ENCODE measurements around the gene MCTP1. TPM values are rescaled to one million over a fixed set of nuclear protein-coding genes. Genes with fewer than 3 reads are reported as not detected.
"Not testable (repeated sequence)": the region's sequence is repeated elsewhere in the genome, so short reads cannot be mapped to it uniquely, and the experiment has no call there.

Gene MCTP1
- total RNA-seq, 1 donor from 2014 or later: 1.3 TPM

DNA sequence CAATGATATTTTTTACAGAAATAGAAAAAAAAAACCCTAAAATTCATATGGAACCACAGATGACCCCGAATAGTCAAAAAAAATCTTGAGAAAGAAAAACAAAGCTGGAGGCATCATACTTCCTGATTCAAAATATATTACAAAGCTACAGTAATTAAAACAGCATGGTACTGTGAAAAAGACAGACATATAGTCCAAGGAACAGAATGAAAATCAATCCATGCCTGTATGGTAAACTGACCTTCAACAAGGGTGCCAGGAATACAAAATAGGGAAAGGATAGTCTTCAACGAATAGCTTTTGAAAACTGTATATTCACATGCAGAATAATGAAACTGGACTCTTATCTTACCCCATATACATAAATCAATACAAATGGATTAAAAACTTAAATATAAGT, 307.5 kb downstream of the MCTP1 start:
- DNase-seq (ENCODE audit: low spot score): no peak
- no peak for ATAC-seq

DNA sequence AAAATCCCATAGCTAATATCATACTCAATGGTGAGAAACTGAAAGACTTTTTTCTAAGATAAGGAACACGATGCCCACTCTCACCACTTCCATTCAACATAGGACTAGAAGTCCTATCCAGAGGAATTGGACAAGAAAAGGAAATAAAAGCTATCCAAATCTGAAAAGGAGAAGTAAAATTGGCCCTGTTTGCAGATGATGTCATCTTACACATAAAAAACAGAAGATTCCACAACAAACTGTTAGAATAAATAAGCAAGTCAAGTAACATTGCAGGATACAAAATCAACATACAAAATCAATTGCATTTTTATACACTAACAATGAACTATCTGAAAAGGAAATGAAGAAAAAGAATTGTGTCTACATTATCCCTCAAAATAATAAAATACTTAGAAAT, 308.0 kb downstream of the MCTP1 start:
- no peak for DNase-seq (ENCODE audit: low spot score)
- ATAC-seq: no peak

DNA sequence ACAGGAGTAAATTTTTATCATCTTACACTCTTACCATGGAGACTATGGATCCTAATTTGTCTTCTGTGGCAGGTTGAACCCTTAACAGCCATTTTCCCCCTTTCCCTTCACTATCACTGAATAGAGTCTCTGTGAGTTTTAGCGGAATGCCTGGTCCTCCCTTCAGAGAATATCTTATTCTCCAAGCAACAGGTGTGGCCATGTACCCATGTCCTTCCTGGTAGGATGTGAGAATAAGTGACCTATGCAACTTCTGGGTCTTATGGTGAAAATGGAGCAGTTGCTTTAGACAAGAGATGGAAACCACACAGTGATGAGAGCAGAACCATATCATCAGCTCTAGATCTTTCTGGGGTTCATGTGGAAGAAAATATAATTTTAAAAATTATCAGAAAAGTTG, 312.6 kb downstream of the MCTP1 start:
- ATAC-seq: no peak
- DNase-seq (ENCODE audit: low spot score): no peak

DNA sequence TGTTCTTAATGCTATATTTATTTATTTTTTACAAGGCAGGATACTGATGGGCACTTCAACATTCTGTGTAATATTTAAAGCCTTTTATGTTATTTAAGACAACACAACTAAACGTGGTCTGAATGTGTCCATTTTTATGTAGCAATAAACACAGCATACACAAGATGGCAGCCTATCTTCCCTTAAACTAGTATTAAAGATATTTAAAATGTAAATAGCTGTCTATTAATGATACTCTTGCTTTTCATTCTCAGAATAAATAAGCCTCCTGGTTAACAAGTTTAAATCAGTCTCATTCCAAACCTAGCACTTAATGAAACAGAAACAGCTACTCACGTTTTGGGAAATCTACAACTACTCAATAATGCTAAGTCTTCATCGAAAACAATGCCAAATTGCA, 315.7 kb downstream of the MCTP1 start:
- DNase-seq (ENCODE audit: low spot score): no peak

DNA sequence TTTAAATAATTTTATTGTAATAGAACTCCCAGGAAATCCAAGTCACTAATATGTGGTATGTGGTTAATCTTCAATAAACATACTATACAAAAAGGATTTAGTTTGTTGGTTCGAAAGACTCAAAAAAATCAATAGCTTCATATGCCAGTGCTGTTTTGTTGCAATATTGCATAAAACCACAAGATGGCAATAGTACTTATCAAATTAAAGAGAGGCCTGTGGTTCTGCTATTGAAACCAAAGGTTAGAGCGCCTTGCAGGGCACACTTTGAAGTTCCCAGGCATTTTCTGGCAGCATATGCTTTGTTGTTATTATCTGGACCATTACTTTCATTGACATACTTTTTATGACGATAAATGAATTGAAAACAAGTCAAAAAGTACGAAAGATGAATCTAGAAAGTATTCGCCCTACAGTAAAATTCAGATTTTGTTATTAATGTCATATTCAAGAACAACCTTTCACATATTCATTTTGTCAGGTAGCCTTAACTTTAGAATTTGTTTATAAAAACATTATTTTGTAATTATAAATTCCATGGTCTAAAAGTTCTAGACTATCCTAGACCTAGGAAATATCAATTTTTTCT, 316.3 kb downstream of the MCTP1 start:
- ATAC-seq (peak; percentile 99), DNase-seq (ENCODE audit: low spot score) (no peak)

More for the DNA sequence above, 315.7 kb downstream of the MCTP1 start:
- no peak for ATAC-seq

DNA sequence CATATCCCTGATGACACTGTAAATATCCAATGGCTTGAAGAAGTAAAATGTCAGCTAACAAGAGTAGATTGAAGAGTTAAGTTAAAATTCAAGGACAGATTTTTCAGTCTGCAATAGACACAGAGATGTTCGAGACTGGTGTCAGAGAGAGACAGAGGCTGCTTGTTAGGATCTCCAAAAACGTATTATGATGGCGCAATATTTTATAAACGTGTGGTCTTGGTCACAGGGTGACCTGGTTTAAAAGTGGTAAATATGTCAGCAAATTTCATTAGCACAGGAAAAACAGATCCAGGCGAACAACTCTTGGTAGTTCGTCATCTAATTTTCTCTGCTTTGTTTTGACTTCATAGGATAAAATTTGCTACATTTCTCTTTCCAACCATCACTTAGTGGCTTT, 317.4 kb downstream of the MCTP1 start:
- ATAC-seq (no peak), DNase-seq (ENCODE audit: low spot score) (no peak)

DNA sequence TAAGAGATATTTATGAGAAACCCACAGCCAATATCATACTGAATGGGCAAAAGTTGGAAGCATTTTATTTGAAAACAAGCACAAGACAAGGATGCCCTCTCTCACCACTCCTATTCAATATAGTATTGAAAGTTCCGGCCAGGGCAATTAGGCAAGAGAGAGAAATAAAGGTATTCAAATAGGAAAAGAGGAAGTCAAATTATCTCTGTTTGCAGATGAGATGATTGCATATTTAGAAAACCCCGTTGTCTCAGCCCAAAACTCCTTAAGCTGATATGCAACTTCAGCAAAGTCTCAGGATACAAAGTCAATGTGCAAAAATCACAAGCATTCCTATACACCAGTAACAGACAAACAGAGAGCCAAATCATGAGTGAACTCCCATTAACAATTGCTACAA, 325.6 kb downstream of the MCTP1 start:
- not testable (repeated sequence) for ATAC-seq; DNase-seq (ENCODE audit: low spot score)

DNA sequence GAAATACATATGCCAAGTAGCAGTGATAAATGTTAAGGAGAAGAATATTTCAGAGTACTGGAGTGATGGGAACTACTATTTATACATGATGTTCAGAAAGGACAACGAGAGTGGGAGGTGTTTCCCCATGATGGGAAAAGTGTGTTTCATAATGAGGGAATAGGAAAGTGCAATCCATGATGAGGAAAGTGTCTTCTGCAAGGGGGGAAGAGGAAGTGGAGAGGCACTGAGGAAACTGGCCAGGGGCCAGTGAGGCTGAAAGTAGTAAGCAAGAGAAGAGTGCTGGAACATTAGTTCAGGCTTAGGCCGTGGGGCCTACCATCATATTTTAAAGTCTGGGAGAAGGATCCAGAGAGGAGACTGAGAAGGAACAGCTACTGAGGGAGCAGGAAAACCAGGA, 339.2 kb downstream of the MCTP1 start:
- DNase-seq (ENCODE audit: low spot score) (no peak), ATAC-seq (no peak)

DNA sequence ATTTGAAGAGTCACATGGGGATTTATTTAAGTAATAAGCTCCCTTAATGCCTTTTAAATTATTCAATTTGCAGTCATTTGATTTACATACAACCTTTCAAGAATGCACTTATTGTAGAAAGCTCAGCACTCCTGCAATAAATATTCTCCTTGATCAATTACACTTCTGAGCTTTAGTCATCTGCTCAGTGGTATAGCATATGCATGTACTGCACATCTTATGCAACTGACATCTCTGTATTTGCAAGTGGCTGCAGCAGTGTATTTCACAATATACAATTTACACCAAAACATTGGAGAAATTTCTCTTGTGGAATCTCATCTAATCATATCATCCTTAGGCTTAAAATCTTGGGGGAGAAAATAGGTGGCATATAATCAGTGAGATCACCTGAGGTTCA, 340.7 kb downstream of the MCTP1 start:
- ATAC-seq (no peak), DNase-seq (ENCODE audit: low spot score) (no peak)

DNA sequence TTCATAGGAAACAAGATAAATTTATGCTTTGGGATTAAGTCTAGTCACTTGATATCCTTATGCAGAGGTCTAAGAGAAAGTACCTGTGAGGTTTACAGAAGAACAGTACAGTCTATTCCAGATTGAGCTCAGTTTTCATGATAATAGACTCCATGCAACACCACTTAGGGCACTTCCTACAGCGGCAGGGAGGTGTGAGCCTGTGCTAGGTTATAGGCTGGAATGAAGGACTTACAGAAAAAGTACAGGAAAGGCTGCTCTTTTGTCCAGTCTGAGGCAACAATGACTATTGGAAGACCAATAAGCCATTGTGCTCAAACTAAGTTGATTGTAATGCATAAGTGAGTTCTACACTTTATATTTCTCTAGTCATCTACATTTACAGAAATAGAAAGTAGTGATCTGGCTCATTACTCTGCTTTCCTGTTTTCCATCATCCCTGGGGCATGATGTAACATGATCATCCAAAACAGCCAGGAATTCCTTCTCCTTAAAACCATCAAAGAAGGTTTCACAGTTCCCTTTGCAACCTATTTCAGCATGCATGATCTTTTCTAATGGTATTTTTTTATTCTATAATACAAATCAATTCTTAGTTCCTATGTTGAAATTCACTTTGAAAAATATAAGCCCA, 343.7 kb downstream of the MCTP1 start:
- ATAC-seq: no peak
- DNase-seq (ENCODE audit: low spot score): no peak

DNA sequence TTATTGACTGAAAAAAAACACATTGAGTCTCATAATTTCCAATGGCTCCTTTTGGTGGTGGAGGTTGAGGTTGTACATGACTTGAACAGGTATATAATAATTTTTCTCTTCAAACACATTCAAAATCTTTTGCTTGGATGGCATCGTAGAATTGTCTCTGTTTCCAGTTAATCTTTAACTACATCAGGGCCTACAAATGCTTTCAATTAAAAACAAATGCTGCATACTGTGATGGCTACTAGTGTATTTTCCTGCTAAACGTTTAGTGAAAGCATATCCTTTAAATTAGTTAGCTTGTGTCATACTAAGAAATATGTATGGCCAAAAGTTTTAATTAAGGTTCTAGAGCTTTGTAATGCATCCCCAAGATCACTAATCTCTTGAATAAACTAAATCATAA, 352.6 kb downstream of the MCTP1 start:
- ATAC-seq (no peak), DNase-seq (ENCODE audit: low spot score) (no peak)

DNA sequence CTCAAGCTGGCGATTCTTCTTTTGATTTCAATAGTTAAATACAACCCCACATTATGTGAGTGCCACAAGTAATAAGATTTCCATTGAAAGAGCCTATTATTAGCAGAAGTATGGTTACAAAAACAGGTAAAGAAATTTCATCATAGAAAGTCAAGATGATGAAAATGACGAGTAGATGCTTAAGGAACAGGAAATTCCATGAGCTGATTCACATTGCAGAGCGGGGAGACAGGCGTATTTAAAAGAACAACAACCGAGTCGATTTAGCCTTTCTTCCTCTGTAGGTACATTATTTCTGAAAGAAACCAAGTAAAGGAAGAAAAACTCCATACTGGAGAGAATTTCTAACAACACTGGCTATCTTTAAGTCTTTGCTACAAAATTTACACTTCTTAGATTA, 356.0 kb downstream of the MCTP1 start:
- ATAC-seq: no peak

DNA sequence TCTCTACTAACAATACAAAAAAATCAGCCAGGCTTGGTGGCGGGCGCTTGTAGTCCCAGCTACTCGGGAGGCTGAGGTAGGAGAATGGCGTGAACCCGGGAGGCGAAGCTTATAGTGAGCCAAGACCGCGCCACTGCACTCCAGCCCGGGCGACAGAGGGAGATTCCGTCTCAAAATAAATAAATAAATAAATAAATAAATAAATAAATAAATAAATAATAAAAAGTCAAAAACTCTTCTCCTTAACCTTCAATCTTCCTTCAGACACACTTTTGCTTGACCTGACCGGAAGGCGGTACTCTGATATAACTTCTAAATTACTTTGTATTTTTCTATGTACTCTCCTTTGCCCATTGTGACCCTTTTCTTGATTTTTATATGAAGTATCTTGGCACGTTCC, 364.3 kb downstream of the MCTP1 start:
- DNase-seq (ENCODE audit: low spot score) (no peak), ATAC-seq (no peak)

More for the DNA sequence above, 356.0 kb downstream of the MCTP1 start:
- DNase-seq (ENCODE audit: low spot score): no peak

DNA sequence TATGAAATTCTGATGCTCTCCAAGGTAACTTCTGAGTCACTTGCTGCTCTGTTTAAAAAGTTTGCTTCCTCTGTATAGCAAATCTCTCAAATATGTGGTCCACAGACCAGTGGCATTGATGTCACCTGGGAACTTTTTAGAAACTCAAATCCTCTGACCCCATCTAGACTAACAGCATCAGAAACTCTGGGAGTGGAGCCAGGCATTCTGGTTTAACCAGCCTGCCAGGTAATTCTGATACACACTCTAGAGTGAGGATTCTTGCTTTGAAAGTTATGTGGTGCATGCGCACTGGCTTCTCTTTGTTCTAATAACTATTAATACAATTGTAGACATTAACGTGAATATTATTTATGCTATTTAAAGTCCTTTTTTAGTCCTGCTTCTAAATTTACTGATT, 368.3 kb downstream of the MCTP1 start:
- ATAC-seq (no peak), DNase-seq (ENCODE audit: low spot score) (no peak)

DNA sequence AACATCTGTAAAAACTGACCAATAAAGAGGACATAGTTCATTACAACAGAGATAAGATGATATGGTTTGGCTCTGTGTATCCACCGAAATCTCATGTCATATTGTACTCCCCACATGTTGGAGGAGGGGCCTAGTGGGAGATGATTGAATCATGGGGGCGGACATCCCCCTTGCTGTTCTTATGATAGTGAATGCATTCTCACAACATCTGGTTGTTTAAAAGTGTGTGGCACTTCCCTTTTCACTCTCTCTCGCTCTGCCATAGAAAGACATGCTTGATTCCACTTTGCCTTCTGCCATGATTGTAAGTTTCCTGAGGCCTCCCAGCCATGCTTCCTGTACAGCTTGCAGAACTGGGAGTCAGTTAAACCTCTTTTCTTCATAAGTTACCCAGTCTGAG, 373.6 kb downstream of the MCTP1 start:
- ATAC-seq: no peak
- no peak for DNase-seq (ENCODE audit: low spot score)

DNA sequence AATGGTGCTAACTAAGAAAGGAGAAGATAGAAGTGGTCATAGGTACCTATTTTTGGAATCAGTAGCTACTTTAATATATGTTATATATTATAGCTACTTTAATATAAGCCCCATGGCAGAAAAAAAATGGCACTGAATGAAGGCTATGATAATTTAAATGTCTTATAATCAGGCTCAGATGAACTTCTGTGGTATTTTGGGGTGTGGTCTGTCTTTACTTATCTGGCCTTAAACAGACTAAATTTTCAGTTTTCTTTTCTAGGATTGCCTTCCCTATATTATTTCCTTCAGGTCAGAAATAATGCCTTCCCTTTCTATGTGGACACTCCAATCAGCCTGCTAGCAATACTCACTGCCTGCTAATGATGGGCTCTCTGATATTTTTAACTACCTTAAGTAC, 374.2 kb downstream of the MCTP1 start:
- no peak for ATAC-seq
- no peak for DNase-seq (ENCODE audit: low spot score)

DNA sequence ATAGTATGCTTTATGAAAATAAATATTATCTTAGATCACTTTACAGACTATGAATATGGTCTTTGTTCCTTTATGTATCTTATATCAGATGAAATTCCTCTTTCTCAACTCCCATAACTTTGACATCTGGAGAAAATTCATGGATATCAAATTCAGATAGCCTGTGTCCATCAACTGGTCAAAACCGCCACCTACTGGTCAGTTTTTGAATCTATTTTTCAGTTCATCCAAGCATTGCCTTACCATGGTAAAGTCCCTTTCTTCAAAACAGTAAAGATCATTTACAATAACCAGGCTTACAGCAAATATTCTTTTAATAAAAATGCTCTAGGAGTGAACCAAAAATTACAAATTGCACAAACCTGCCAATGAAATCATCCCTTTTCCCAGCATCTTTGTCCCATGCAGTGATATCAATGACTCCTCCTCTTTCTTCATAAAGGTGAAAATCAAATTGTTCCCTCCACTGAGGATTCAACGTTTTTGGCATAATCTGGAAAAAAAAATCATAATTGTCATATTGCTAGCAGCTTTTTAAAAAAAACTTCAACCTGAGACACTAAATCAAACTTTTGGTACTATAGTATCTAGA, 375.9 kb downstream of the MCTP1 start:
- ATAC-seq (peak; percentile 75), DNase-seq (ENCODE audit: low spot score) (no peak)

DNA sequence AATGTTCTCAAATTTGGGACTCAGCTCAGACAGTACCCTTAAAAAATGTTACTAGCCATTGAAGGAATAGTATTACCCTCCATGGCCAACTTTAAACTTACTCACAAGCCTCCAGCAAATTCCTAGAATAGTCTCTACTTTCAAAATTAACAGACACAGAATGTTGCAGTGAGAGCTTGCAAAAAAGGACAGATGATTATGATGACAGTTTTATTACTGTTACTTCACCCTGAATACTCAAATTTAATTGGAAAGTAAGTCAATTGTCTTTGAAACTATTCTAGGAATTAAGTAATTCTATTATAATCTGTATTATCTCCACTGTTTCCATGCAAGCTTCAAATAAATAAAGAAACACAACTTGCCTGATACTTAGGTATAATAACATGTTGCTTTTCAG, 378.1 kb downstream of the MCTP1 start:
- no peak for ATAC-seq
- no peak for DNase-seq (ENCODE audit: low spot score)

DNA sequence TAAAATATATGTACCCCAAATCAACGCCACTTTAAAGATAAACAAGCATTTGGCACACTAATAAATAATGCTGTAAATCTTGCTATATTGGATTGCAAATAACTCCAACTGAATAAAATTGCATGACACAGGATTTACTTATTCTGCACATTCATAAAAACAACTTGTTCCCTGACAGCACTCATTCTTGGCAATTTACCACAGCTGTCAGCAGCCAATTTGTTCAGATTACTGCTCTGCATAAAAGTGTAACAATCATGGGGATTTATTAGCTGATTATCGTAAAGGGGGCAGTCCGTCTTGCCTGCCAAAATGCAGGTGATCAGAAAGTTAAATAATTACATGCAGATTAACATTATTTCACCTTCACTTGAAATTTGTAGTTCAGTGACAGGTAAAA, 381.2 kb downstream of the MCTP1 start:
- DNase-seq (ENCODE audit: low spot score) (no peak), ATAC-seq (no peak)

DNA sequence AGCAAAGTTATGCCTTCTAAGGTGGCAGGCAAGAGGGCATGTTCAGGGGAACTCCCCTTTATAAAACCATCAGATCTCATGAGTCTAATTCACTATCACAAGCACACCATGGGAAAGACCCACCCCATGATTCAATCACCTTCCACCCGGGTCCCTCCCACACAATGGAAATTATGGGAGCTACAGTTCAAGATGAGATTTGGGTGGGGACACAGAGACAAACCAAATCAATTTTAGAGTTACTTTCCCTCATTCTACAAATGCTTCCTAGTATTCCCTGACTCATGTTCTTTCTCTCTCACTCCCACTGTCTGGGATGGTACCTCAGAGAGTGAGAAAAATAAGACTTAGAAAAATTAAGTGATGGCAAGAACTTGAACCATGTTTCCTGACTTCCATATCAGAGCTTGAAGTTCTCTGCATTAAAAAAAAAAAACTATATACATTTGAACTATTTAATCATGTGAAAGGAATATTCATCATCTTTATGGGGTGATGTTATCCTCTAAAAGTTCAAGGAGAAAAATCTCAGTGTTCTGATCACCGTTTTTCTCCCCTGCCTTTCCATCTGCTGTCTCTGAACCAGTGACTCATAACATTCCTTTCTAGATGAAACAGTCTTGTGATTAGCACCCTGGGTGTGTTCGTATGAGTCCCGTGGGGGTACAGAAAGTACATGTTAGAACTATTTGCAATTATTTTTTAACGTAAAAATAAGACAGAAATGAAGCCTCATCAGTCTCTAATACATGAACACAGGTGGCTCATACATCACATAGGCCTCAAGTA, 383.5 kb downstream of the MCTP1 start:
- ATAC-seq (no peak), DNase-seq (ENCODE audit: low spot score) (no peak)

DNA sequence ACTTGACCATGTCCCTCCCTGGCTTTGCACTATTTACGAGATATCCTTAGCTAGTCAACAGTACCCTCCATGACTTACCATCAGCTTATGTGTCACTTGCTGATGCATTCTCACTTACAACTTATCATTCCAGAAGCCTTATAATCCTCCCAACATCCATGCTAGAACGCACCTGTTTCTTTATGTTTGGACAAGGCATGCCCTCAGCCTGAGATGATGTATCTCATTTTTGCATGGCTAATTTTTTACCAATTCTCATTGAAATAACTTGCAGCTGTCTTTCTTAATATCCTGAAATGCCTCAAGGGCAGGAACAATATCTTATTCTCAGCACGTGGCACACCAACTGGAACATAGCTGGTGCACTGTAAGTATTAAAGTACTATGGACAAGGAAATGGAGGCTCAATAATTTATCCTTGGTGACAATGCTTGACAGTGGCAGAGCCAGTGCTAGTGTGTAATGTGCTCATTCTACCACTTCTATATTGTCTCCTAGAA, 384.8 kb downstream of the MCTP1 start:
- DNase-seq (ENCODE audit: low spot score) (no peak), ATAC-seq (no peak)
